Measurements from ENCODE around the gene GUF1.

GRCh38 chr4:44652002-44652401, 26.2 kb upstream of the GUF1 start:
- no peak for TF ChIP-seq CTCF (IDR thresholded peaks at IDR 0.05; ENCODE audit: low read depth, low read length, missing input control)
- TF ChIP-seq, protein P1, sequence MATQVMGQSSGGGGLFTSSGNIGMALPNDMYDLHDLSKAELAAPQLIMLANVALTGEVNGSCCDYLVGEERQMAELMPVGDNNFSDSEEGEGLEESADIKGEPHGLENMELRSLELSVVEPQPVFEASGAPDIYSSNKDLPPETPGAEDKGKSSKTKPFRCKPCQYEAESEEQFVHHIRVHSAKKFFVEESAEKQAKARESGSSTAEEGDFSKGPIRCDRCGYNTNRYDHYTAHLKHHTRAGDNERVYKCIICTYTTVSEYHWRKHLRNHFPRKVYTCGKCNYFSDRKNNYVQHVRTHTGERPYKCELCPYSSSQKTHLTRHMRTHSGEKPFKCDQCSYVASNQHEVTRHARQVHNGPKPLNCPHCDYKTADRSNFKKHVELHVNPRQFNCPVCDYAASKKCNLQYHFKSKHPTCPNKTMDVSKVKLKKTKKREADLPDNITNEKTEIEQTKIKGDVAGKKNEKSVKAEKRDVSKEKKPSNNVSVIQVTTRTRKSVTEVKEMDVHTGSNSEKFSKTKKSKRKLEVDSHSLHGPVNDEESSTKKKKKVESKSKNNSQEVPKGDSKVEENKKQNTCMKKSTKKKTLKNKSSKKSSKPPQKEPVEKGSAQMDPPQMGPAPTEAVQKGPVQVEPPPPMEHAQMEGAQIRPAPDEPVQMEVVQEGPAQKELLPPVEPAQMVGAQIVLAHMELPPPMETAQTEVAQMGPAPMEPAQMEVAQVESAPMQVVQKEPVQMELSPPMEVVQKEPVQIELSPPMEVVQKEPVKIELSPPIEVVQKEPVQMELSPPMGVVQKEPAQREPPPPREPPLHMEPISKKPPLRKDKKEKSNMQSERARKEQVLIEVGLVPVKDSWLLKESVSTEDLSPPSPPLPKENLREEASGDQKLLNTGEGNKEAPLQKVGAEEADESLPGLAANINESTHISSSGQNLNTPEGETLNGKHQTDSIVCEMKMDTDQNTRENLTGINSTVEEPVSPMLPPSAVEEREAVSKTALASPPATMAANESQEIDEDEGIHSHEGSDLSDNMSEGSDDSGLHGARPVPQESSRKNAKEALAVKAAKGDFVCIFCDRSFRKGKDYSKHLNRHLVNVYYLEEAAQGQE (IDR thresholded peaks at IDR 0.05) = no peak
- TF ChIP-seq, protein P2, sequence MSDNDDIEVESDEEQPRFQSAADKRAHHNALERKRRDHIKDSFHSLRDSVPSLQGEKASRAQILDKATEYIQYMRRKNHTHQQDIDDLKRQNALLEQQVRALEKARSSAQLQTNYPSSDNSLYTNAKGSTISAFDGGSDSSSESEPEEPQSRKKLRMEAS (IDR thresholded peaks at IDR 0.05) = no peak
- TF ChIP-seq NR2F2 (IDR thresholded peaks at IDR 0.05) = no peak
- TF ChIP-seq RXRA (IDR thresholded peaks at IDR 0.05) = no peak
- TF ChIP-seq ZBTB33 (IDR thresholded peaks at IDR 0.05) = no peak
- TF ChIP-seq RAD21 (IDR thresholded peaks at IDR 0.05) = no peak
